SK-N-MC (cell line): Measurements from ENCODE around the gene SKP1.

Experiments
- EZH2 ChIP-seq: fragments of 200-600 bp; sonication (generic); IDR thresholded peaks from one replicate; pipeline ENCODE4 v1.6.1; 2017; ENCODE audit warnings: antibody characterized with exemption
- FOXP2 ChIP-seq: optimal IDR thresholded peaks from 2 replicates; pipeline ENCODE3; 2011; ENCODE audit warnings: mild to moderate bottlenecking, moderate library complexity; ENCODE audit not compliant: insufficient read depth; ENCODE audit errors: extremely low read length, control extremely low read depth
- POLR2AphosphoS5 ChIP-seq: IDR thresholded peaks from 2 replicates; pipeline ENCODE4 v1.6.1; 2012; ENCODE audit warnings: mild to moderate bottlenecking, low read depth, low read length, borderline replicate concordance

DNA sequence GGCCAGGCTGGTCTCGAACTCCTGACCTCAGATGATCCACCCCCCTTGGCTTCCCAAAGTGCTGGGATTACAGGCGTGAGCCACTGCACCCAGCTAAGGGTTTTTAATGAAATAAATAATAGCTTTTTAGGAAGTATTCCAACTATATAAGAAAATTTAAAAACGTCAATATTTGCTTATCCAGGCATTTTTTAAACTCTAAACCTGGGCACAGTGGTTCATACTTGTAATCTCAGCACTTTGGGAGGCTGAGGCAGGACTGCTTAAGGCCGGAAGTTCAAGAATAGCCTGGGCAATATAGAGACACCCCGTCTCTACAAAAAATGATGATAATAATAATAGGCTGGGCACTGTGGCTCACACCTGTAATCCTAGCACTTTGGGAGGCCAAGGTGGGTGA lies 14.2 kb downstream of the SKP1 start:
- TF ChIP-seq EZH2 = no peak
- no peak for TF ChIP-seq POLR2AphosphoS5
- no peak for TF ChIP-seq FOXP2
